GM18498 (cell line): Measurements from ENCODE around the gene TRIOBP.
A peak's percentile ranks its signal among the peaks of the same experiment; 100 is the strongest.
"Not testable (repeated sequence)": the region's sequence is repeated elsewhere in the genome, so short reads cannot be mapped to it uniquely, and the experiment has no call there.

Experiments used
- ATAC-seq: cut with Tn5 transposase; IDR thresholded peaks from one replicate; pipeline ENCODE4 v1.9.1; 2021; ENCODE audit warnings: mild to moderate bottlenecking, moderate library complexity; ENCODE audit not compliant: unreplicated experiment

The TRIOBP gene

DNA sequence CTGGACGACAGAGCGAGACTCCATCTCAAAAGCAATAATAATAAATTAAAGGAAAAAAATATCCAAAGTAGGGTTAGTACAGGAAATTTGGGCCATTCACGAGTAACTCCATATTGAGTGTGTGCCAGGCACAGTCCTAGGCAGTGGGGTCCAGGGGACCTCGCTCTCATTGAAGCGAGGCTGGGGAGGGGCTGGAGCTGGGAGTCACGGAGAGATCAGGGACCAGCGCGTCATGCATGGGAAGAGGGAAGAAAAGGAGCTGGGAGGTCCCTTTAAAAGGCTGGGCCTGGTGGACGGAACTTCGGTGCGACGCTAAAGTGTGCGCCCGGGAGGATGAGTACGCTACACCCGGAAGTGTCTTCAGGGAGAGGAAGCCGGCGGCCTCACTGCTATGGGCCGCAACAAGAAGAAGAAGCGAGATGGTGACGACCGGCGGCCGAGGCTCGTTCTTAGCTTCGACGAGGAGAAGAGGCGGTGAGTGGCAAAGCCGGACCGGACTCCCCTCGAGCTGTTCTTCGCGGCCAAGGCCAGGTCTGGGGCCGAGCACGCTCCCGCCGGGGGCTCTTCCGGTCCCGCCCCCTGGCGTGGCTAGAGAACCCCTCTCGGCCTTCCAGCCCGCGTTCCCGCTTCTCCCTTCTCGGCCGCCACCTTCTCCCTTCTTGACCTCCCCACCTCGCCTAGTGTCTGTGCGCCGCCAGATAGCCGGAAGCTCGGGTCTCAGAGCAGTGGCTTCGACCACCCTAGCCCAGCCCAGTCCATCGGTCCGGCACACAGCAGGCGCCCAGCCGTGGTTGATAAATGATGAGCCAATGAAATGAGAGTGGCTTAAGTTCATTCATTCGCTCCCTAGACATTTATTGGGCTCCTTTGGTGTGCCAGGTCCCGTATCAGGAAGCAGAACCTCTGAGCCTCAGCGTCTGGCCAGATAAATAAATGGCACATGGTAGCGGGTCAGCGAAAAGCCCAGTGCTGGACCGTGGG lies 10.6 kb upstream of the TRIOBP start, which contains the start of gene NOL12:
TSS of gene NOL12 (plus strand) at position 342 of the 981 bp plus-strand sequence. CDS start at position 392, 50 bp downstream.
- peak; percentile 77 for ATAC-seq

DNA sequence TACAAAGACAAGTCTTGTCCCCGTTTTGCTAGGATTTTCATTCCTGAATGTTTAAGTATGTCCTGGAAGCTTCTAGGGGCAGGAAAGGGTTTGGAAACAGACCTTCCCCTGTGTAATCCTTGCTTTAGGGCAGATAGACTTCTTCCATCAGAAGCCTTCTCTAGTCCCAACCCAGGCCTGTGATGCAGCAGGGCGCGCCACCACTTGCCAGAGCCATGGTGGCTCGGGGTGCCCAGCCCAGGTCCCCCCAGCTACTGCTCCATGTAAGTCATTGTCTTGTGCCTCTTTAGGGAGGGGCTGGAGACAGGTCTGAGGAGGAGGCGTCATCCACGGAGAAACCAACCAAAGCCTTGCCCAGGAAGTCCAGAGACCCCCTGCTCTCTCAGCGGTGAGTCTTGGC lies 6.4 kb upstream of the TRIOBP start:
- no peak for ATAC-seq

DNA sequence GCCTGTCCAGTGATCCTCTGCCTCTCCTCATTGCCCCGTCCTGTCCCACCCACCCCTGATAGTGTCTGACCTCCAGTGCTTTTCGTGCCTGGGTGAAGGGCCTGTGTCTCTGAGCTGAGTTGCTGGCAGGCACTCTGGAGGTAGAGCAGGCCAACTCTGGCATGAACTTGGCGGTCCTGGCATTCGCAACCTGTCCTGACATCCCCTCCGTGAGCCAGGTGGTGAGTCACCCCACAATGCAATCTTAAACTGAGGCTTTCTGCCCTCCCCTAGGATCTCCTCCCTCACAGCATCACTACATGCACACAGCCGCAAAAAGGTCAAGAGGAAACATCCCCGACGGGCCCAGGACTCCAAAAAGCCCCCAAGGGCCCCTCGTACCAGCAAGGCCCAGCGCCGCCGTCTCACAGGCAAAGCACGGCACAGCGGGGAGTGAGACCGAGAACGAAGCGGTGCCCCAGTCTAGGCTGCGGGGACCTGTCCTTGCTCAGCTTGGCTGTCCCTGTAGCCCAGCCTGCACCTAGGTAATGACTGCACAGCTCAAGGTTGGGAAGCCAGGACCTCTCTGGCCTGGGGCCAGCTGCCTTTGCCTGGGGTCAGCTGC lies 5.8 kb upstream of the TRIOBP start:
- ATAC-seq = no peak

DNA sequence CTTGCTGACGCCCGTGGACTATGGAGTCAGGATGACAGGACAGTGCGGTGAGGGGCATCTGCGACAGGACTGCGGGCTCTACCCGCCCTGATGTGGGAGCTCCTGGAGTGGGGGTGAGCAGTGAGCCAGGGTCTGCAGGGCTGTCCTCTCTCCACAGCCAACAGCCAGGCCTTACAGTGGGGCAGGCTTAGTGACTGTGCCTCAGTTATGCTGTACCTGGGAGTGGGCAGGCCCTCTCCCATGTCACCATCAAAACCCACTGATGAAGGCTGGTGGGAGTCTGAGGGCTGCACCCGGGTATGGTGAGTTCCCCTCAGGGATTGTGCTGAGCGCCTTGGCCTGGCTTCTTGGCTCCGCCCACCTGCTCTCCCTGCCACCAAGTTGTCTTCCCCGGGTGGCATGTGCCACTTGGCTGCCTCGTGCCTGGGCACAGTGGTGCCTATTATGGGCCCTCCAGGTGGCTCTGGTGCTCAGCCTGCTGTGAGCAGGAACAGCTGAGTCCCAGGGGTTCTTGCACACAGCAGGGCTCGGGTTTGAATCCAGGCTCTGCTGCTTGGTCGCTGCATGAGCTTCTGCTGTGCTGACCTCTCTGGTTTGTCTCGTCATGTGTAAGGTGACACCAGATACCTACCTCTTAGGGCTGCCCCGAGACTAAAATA lies 4.1 kb upstream of the TRIOBP start:
- no peak for ATAC-seq

DNA sequence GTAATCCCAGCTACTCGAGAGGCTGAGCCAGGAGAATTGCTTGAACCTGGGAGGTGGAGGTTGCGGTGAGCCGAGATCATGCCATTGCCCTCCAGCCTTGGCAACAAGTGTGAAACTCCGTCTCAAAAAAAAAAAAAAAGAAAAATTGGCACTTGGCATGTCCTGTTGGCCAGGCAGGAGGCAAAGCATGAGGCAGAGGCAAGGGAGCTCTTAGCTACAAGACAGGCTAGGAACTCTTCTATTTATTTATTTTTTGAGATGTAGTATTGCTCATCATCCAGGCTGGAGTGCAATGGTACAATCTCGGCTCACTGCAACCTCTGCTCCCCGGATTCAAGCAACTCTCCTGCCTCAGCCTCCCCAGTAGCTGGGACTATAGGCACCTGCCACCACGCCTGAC lies 2.7 kb upstream of the TRIOBP start:
- not testable (repeated sequence) for ATAC-seq

DNA sequence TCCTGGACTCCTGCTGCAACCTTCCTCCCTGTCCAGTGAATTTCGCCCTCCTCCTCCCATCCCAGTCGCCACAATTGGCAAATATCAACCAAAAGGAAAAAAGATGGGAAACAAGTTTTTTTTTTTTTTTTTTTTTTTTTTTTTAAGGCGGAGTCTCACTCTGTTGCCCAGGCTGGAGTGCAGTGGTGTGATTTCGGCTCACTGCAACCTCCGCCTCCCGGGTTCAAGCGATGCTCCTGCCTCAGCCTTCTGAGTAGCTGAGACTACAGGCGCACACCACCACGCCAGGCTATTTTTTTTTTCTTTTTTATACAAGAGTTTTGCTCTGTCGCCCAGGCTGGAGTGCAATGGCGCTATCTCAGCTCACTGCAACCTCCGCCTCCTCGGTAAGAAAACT lies 590 bp upstream of the TRIOBP start:
- ATAC-seq = not testable (repeated sequence)

DNA sequence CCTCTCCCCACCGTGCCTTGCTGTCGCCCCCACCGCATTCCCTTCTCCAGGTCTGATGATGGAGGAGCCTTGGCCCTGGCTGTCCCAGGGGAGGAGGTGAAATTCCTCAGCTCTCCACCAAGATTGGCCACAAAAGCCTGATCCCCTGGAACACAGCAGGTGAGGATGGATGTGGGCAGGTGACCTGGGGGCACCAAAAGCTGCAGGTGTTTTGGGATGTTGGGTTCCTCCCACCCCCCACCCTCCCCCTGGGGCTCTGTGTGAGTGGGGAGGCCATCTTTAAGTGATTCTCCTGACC lies 639 bp downstream of the TRIOBP start:
- ATAC-seq = no peak

DNA sequence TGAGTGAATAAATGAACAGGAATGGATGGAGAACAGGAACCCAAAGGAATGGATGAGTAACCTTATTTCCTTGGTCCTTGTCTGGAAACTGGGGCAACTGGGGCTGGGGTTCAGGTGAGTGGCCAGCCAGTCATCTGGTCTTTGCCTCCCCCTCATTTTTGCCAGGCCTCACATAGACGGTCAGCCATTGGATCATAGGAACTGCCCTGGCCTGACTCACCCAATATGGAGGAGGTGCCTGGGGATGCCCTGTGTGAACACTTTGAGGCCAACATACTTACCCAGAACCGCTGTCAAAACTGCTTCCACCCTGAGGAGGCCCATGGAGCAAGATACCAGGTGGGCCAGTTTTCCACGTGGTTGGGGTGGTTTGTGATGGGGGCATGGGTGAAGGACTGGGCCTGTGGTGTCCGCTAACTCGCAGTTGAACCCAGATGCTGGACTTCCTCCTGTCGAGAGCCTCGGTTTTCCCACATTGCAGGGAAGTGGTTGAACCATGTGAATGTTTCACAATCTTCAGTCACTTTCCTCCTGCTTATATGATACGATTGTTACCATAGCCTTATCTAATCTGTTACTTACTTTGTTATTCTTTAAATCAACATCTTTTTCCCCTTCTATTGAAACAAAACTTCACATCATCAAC lies 4.4 kb downstream of the TRIOBP start:
- ATAC-seq = no peak

DNA sequence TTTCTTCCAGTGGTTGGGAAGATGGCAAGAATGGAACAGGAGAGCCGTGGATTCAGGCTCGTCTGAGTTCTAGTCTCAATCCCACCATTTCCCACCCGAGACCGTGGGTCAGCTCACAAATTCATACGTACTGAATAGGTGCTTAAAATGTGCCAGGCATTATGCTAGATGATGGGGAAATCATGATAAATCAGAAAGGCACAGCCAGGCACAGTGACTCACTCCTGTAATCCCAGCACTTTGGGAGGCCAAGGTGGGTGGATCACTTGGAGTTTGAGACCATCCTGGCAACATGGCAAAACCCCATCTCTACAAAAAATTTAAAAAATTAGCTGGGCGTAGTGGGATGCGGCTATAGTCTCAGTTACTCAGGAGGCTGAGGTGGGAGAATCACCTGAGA lies 7.1 kb downstream of the TRIOBP start:
- no peak for ATAC-seq

DNA sequence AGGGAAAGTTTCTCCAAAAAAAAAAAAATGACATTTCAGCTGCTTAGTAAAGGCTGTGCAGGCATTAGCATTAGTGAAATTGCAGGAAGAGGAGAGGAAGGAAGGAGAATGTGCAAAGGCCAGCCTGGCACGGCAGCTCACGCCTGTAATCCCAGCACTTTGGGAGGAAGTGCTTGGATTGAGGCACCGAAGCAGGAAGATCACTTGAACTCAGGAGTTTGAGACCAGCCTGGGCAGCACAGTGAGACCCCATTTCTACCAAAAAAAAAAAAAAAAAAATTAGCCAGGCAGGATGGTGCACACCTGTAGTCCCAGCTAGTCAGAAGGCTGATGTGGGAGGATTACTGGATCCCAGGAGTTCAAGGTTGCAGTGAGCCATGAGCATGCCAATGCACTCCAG lies 7.8 kb downstream of the TRIOBP start:
- ATAC-seq = no peak

DNA sequence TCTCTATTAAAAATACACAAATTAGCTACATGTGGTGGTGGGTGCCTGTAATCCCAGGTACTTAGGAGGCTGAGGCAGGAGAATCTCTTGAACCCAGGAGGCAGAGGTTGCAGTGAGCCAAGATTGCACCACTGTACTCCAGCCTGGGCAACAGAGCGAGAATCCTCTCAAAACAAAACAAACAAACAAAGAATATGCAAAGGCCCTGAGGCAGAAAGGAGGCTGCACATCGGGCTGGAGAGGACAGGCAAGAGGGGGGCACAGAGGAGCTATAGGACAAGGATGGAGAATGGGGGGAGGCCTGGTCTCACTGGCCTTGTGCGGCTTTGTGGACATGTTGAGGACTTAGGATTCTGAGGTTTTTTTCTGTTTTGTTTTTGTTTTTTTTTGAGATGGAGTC lies 8.4 kb downstream of the TRIOBP start:
- no peak for ATAC-seq

DNA sequence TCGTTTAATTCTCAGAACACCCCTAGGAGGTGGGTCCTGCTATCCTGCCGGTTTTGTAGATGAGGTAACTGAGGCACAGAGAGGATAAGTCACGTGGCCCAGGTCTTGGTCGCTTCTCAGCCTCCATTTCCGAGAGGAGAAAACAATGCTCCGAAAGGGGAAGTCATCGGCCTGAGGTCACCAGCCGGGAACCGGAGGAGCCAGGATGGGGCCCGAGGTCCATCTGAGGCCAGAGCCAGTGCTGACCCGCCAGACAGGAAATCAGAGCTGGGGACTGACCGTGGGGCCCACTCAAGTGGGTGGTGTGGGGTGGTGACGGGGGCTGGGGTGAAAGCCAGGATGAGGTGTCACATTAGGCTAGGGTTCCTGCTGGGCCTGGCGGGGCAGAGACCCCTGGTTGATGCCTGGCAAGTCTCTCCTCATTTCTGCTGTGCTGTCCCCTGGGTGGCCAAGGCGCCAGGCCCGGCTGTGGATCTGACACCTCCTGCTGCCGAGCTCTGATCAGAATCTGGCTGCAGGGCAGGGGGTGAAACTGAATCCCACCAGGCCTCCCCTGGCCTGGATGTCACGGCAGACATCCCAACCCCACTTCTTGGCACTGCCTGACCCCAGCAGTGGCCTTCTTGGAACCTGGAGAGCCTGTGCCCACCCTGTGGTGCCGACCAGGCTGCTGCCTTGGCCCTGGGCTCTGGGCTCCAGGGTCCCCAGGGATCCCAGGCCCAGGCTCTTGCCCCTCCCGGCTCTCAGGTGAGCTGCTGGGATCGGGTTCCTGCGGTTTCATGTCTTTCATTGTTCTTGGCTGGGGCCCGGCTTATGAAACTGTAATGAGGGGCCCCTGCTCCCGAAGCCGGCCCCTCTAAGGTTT lies 12.0 kb downstream of the TRIOBP start:
- no peak for ATAC-seq

DNA sequence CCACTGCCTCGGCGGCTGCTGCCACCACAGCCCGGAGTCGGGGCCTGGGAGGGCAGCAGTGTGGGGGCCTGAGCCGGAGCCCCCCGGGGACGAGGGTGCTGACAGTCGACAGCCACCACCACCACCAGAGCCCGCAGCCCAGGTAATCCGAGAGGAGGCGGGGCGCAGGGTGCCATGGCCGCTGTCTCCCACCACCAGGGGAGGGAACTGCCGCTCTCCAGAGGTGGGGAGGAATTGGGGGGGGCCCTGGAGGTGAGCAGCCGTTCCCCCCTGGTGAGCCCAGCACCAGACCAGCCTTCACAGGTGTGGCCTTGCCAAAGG lies 12.6 kb downstream of the TRIOBP start:
- no peak for ATAC-seq

DNA sequence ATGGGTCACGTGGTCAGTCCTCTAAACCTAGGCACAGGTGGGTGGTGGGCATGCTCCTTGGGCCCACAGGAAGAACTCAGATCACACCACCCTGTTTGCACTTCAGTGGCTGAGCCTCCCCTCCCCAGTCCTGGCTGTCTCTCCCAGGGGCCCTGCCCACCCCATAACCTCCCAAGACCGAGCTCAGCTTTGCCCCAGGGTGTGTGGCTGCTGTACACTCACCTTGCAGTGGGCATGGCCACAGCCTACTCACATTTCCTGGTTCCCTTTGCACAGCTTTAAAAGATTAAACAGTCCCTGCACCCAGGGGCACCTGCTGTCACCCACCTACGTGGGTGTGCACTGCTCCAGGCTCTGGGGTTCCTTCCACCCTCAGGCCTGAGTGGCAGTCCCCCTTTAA lies 13.8 kb downstream of the TRIOBP start:
- ATAC-seq = no peak

DNA sequence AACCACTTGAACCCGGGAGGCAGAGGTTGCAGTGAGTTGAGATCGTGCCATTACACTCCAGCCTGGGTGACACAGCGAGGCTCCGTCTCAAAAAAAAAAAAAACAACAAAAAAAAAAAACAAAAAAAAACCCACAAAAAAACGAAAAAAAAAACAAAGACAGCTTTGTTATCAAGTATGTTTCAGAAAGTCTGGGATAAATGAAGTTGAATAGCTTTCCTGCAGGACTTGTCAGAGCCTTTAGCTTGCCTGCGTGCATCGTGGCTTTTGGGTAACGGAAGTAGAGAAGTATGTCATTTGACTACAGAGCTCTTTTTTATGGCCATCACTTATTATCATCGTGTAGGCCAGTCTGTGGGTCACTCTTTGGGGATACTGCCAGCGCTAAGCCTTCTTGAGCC lies 14.6 kb downstream of the TRIOBP start:
- ATAC-seq = no peak

DNA sequence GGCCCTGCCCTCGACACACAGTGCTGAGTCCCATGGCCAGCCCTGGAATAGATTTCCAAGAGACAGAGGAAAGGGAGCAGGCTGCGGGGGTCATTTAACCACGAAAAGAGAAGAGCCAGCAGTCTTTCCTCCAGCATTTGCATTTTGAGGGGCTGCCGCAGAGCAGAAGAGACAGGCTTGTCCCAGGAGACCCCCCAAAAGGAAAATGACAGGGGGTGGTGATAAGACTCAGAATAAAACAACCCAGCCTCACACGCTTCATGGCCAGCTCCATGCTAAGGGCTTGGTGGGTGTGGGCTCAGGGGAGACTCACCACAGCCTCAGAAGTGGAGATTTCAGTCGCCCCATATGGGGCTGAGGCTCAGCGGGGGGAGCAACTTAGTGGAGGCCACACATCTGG lies 16.9 kb downstream of the TRIOBP start:
- ATAC-seq = no peak

DNA sequence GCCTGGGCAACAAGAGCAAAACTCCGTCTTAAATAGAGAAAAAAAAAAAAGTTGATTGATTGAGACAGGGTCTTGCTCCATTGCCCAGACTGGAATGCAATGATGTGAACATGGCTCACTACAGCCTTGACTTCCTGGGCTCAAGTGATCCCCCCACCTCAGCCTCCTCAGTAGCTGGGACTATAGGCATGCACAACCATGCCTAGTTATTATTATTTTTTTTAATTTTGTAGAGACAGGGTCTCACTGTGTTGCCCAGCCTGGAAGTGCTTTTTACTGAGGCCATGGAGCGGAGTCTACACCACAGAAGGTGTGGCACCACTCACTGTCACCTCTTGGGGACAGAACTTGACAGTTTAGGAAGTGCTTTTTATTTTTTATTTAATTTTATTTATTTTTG lies 17.8 kb downstream of the TRIOBP start:
- ATAC-seq = no peak

DNA sequence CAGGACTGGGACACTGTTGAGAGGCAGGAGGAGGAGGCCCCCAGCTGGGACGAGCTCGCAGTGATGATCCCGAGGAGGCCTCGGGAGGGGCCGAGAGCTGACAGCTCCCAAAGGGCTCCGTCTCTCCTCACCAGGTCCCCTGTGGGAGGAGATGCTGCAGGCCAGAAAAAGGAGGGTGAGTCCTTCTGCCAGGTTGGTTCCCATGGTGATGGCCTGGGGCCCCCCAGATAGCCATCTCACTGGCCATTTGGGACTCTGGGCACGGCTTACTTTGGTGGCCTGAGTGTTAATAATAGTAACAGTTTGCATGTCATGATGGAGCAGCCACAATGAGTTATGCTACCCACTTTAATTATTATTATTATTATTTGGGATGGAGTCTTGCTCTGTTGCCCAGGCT lies 18.9 kb downstream of the TRIOBP start:
- no peak for ATAC-seq

DNA sequence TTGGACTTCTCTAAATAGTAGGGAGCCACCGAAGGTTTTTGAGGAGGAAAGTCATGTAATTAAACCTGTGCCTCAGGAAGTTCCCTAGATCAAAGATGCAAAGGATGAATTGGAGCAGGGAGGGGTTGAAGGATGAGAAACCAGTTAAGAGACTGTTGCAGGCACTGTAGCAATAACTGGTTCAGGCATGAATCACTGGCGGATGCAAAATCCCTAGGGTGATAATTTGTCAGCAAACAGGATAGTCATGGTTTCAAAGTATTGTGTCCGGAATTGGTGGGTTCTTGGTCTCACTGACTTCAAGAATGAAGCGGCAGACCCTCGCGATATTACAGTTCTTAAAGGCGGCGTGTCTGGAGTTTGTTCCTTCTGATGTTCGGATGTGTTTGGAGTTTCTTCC lies 19.9 kb downstream of the TRIOBP start:
- no peak for ATAC-seq

DNA sequence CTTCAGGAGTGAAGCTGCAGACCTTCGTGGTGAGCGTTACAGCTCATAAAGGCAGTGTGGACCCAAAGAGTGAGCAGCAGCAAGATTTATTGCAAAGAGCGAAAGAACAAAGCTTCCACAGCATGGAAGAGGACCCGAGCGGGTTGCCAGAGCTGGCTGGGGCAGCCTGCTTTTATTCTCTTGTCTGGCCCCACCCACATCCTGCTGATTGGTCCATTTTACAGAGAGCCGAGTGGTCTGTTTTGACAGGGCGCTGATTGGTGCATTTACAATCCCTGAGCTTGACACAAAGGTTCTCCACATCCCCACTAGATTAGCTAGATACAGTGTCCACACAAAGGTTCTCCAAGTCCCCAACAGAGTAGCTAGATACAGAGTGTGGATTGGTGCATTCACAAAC lies 20.4 kb downstream of the TRIOBP start:
- not testable (repeated sequence) for ATAC-seq
